HEK293T (cell line): ENCODE data around the gene FGL2.
"Not testable (repeated sequence)": the region's sequence is repeated elsewhere in the genome, so short reads cannot be mapped to it uniquely, and the experiment has no call there.

Experiments
- CTCF ChIA-PET: fragments of 350-600 bp; formaldehyde crosslinking; extraction: SDS; loops from one replicate; lab custom pipeline; 2021; ENCODE audit warnings: antibody characterized with exemption, inconsistent platforms; lab: Yijun Ruan, JAX
- POLR2A ChIA-PET: fragments of 350-600 bp; formaldehyde crosslinking; extraction: SDS; loops from one replicate; lab custom pipeline; 2020; ENCODE audit warnings: antibody characterized with exemption, inconsistent platforms; lab: Yijun Ruan, JAX
- DNase-seq: peaks from one replicate; pipeline ENCODE4 v3.0.0; 2012; ENCODE audit warnings: mixed read lengths; ENCODE audit errors: extremely low spot score
- ARNT ChIP-seq: fragments of 450-650 bp; IDR thresholded peaks from 2 replicates; pipeline ENCODE4 v1.6.1; 2017; ENCODE audit warnings: mild to moderate bottlenecking
- BHLHE40 ChIP-seq: fragments of 450-650 bp; IDR thresholded peaks from 2 replicates; pipeline ENCODE4 v1.6.1; 2016; ENCODE audit warnings: mild to moderate bottlenecking, moderate library complexity, borderline replicate concordance
- CTBP1 ChIP-seq: fragments of 450-650 bp; IDR thresholded peaks from 2 replicates; pipeline ENCODE4 v1.6.1; 2016; ENCODE audit warnings: borderline replicate concordance
- ELF4 ChIP-seq: fragments of 450-650 bp; IDR thresholded peaks from 2 replicates; pipeline ENCODE4 v1.6.1; 2017; ENCODE audit warnings: antibody characterized with exemption
- FOXA1 ChIP-seq: fragments of 450-650 bp; IDR thresholded peaks from 2 replicates; pipeline ENCODE4 v1.6.1; 2016; ENCODE audit warnings: mild to moderate bottlenecking
- FOXK2 ChIP-seq: fragments of 450-650 bp; IDR thresholded peaks from 2 replicates; pipeline ENCODE4 v1.6.1; 2016; ENCODE audit warnings: mild to moderate bottlenecking
- FOXM1 ChIP-seq: fragments of 450-650 bp; IDR thresholded peaks from 2 replicates; pipeline ENCODE4 v1.6.1; 2017; ENCODE audit warnings: mild to moderate bottlenecking, borderline replicate concordance
- HDGF ChIP-seq: fragments of 450-650 bp; IDR thresholded peaks from 2 replicates; pipeline ENCODE4 v1.6.1; 2017; ENCODE audit warnings: antibody characterized with exemption, borderline replicate concordance
- L3MBTL2 ChIP-seq: fragments of 450-650 bp; conservative IDR thresholded peaks from 2 replicates; pipeline ENCODE4 v1.6.1; 2016; ENCODE audit warnings: mild to moderate bottlenecking
- LEF1 ChIP-seq: fragments of 450-650 bp; IDR thresholded peaks from 2 replicates; pipeline ENCODE4 v1.6.1; 2017; ENCODE audit warnings: mild to moderate bottlenecking, borderline replicate concordance
- NFRKB ChIP-seq: fragments of 450-650 bp; IDR thresholded peaks from 2 replicates; pipeline ENCODE4 v1.6.1; 2016; ENCODE audit warnings: mild to moderate bottlenecking, moderate library complexity
- SP1 ChIP-seq: fragments of 450-650 bp; IDR thresholded peaks from 2 replicates; pipeline ENCODE4 v1.6.1; 2017
- SUZ12 ChIP-seq: fragments of 450-650 bp; IDR thresholded peaks from 2 replicates; pipeline ENCODE4 v1.6.1; 2016; ENCODE audit warnings: mild to moderate bottlenecking
- TARDBP ChIP-seq: fragments of 450-650 bp; IDR thresholded peaks from 2 replicates; pipeline ENCODE4 v1.6.1; 2016
- ZNF384 ChIP-seq: fragments of 450-650 bp; IDR thresholded peaks from 2 replicates; pipeline ENCODE4 v1.6.1; 2016
- TF ChIP-seq, protein P1 (sequence below): fragments of 450-650 bp; IDR thresholded peaks from 2 replicates; pipeline ENCODE4 v1.6.1; 2016

FGL2 gene

DNA sequence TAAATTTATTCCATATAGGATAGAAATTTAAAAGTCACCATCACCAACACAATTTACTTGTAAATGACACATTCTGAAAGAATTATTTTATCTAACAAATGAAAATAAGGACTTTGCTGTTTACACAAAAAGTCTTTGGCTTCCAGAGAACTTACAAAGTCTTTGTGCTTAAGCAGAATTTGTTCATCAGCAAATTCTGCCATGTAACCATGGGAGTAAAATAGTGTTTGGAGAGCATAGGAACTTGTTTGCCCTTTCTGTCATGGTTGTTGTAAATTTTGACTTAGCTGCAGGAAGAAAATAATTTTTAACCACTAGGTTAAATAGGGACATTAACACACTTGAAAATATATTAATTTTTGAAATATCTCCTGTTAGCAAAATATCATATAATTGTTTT lies 15.2 kb downstream of the FGL2 start:
- TF ChIP-seq LEF1, result no peak
- TF ChIP-seq FOXK2, result no peak
- no peak for TF ChIP-seq SUZ12
- TF ChIP-seq, protein P1, sequence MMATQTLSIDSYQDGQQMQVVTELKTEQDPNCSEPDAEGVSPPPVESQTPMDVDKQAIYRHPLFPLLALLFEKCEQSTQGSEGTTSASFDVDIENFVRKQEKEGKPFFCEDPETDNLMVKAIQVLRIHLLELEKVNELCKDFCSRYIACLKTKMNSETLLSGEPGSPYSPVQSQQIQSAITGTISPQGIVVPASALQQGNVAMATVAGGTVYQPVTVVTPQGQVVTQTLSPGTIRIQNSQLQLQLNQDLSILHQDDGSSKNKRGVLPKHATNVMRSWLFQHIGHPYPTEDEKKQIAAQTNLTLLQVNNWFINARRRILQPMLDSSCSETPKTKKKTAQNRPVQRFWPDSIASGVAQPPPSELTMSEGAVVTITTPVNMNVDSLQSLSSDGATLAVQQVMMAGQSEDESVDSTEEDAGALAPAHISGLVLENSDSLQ, result no peak
- TF ChIP-seq ARNT, result no peak
- TF ChIP-seq HDGF, result no peak
- TF ChIP-seq TARDBP, result no peak
- TF ChIP-seq ELF4, result no peak
- no peak for TF ChIP-seq L3MBTL2
- TF ChIP-seq FOXA1, result no peak
- TF ChIP-seq ZNF384, result no peak
- TF ChIP-seq CTBP1, result no peak
- ChIA-PET CTCF (no interaction called here), POLR2A (no interaction called here)
- DNase-seq, result no peak

DNA sequence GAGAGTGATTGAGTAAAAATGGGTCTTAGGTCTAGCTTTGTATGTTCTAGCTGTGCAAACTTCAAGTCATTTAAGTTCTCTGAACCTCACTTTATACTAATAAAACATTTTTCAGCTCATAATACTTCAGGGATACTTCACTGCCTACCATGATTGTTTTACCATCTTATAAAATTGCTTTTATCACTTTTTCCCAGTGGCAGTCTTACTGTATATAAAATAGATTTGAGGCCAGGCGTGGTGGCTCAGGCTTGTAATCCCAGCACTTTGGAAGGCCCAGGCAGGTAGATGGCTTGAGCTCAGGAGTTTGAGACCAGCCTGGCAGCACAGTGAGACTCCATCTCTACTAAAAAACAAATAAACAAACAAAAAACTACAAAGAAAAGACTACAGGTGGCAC lies 17.4 kb downstream of the FGL2 start:
- ChIA-PET CTCF (no interaction called here), POLR2A (no interaction called here)
- no peak for DNase-seq
- TF ChIP-seq SP1 (no peak), NFRKB (no peak), SUZ12 (no peak), L3MBTL2 (no peak), TARDBP (no peak), BHLHE40 (no peak), ZNF384 (no peak), ARNT (no peak), FOXA1 (no peak), FOXK2 (no peak), HDGF (no peak), CTBP1 (no peak)
- TF ChIP-seq, protein P1, result no peak

DNA sequence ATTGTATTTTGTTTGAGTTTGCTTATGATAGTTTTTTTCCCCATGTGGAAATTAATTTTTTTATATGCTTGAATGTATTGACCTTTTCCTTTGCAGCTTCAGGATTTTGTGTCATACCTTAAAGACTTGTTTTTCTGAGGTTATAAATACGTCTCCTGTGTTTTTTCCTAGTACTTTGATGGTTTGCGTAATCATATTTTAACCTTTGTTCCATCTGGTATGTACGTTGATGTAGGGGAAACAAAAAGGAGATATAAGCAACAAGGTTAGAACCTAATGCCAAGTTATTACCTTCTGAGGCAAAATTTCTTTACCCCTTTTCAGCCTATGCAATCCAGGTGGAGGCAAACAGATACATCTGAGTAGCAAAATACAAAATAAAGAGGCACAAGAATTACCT lies 17.9 kb downstream of the FGL2 start:
- DNase-seq, result no peak
- CTCF ChIA-PET, result no interaction called here
- POLR2A ChIA-PET, result no interaction called here
- TF ChIP-seq HDGF (no peak), FOXA1 (no peak), FOXK2 (no peak), ELF4 (no peak), BHLHE40 (no peak), TARDBP (no peak), ARNT (no peak), L3MBTL2 (no peak), ZNF384 (no peak), SUZ12 (no peak), SP1 (no peak), CTBP1 (no peak), NFRKB (no peak)
- TF ChIP-seq, protein P1, result no peak

DNA sequence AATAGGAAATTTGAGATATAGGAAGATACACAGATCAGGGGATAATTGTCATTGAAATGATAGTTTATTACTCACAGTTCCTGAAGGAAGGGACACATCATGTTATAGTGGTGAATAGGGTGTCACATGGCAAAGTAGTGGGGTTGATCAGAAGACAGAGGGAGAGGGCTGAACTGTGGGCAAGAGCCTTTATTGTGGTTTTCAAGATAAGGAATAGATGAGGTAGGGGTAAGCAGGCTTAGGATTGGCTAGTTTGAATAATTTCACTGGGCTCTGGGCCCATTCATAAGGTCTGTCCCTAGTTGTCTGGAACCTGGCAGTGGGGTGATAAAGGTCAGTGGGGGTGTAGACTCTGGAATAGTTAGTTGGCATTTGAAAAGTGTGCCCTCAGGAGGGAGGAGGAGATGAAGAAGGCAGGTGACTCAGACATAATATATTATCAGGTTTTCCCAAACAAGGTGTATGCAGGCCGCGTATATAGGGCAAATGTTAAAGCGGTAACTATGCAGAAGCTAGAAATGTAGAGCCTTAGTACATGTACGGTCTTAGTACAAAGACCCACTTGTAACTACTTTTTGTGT lies 18.5 kb downstream of the FGL2 start:
- TF ChIP-seq BHLHE40 (no peak), FOXM1 (no peak), TARDBP (no peak), L3MBTL2 (no peak), FOXA1 (no peak), NFRKB (no peak), SUZ12 (no peak), HDGF (no peak), ZNF384 (no peak), ELF4 (no peak), SP1 (no peak), ARNT (no peak), FOXK2 (no peak), CTBP1 (no peak), LEF1 (no peak)
- TF ChIP-seq, protein P1, result no peak
- ChIA-PET CTCF (no interaction called here), POLR2A (no interaction called here)
- no peak for DNase-seq

DNA sequence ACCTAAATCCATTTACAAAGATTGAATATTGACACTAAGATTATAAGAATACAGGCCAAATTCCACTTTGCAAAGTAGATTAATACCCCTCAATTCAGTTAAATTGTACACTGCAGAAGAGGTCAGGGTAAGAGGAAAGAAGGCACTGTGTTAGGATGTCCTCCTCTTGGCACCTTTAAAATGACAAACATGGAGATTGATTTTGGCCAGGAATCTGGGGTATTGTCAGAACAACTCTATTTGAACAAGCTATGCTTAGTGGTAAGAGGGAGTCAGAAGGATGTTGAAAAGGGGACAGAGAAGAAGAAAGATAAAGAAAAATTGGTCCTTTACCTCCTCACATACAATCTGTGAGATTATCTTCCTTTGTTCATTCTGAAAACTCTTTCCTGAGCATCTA lies 21.6 kb downstream of the FGL2 start:
- POLR2A ChIA-PET, CTCF ChIA-PET, DNase-seq: not testable (repeated sequence)

DNA sequence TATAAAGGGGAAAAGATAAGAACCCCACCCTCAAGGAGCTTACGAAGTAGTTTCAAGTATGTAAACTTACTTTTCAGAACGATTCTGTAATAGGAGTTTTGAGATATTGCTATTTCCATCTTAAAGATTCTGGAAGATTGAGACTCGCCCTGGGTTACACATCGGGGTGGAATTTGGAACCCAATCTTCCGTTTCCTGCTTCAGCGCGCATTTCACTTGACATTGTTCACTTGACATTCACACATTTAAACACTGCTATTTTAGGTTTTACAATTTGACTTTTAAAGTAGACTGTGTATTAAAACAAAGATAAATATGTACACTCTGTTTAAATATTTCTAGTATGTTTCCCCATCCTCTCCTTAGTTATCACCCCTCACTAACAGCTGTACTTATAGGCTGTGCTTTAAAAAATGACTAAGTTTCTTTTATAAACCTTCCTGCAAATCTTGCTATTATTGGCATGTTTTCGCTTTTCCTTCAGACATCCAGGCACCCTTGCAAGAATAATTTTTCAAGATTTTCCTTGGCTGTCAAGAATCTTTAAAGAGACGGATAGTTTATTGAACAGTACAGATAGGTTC lies 22.2 kb downstream of the FGL2 start:
- CTCF ChIA-PET, POLR2A ChIA-PET, DNase-seq: not testable (repeated sequence)

DNA sequence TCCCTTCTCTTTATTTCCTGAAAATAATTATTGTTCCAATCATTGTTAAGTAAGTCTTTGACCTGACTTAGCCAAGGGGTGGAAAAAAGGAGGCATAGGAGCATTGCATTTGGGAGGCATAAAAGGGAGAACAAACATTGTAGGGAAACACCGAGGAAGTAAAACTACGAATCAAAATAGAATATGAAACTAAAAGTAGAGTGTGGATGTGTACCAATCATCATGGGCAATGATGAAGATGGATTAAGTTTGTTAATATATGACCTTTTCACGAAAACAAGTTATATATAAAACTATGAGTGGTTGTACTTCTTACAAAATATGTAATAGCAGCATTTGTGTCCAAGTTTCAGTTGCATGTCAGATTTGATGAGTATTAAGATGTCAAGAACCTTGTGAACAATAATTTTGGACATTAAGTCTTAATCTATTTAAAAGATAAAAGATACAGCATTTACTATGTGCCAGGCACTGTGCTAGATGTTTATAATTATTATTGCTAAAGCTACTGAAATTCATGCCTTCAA lies 24.3 kb downstream of the FGL2 start:
- POLR2A ChIA-PET, CTCF ChIA-PET: not testable (repeated sequence)

DNA sequence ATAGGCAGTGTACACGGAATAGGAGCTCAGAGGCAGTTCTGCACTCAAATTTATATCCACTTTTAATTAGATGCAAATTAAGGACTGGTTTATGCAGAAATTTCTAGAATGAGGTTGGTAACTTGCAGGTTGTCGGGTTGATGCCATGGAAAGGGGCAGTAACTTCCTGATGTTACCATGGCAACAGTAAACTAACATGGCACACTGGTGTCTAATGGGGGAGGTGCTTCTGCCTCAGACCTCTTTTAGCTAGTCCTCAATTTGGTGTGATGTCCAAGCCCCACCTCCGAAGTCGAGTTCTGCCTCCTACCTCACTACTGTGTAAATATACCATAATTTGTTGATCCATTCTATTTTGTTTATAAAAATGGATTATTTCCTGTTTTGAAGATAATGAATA lies 25.2 kb downstream of the FGL2 start:
- CTCF ChIA-PET, result not testable (repeated sequence)

More for the DNA sequence above, 24.3 kb downstream of the FGL2 start:
- not testable (repeated sequence) for DNase-seq

DNA sequence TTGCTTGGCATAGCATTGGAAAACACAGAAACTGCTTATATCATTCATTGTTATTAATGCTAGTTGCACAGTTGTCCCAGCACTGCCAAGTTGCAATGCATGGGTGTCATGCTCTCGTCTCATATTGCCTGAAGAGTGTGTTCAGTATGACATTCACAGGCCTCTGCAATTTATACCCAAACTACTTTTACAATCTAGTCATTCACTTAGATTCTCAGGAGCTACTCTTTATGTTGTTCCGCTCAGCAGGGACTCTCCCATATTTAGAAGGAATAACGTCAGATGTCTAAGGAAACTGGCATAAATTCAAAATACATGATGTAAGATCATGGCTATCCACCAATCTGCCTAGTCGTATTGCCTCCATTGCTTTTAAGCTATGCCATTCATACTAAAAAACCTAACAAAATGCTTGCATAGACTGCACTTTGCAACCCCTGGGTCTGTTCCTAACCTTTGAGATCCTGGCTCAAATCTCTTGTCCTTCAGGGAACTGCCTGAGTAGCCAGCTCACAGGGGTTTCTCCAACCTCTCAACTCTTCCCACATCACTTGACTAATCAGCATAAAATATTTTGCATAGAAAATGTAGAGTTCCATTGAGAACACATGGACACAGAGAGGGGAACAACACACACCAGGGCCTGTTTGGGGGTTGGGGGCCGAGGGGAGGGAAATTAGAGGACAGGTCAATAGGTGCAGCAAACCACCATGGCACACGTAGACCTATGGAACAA lies 27.0 kb downstream of the FGL2 start:
- DNase-seq, CTCF ChIA-PET, POLR2A ChIA-PET: not testable (repeated sequence)

More for the DNA sequence above, 25.2 kb downstream of the FGL2 start:
- POLR2A ChIA-PET, DNase-seq: not testable (repeated sequence)

DNA sequence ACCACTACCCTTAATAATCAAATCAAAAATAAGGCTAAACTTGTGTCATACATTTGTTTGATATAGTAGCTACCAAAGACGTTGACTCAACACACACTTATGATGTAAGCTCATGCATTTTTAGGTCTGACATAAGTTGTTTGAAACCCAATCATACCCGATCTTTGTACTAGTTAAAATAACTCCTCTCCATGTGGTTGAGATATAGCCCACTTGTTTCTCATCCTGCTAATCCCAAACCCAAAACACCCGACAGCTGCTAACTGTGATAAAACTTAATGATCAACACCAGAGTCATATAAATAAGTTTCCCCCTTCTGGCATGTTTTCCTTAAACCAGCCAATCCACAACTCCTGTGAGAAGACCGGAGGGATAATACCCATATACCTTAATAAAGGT lies 28.5 kb downstream of the FGL2 start:
- DNase-seq, CTCF ChIA-PET, POLR2A ChIA-PET: not testable (repeated sequence)
